Measurements from ENCODE around the gene MRPL12. TPM values are rescaled to one million over a fixed set of nuclear protein-coding genes. Genes with fewer than 3 reads are reported as not detected.

Gene MRPL12
- total and polyA plus RNA-seq, 9 of the 15 experiments (the other 6 are each of a cell fraction or from before 2014, with no cell fraction given): 0.94 to 338 (median 100) TPM

DNA sequence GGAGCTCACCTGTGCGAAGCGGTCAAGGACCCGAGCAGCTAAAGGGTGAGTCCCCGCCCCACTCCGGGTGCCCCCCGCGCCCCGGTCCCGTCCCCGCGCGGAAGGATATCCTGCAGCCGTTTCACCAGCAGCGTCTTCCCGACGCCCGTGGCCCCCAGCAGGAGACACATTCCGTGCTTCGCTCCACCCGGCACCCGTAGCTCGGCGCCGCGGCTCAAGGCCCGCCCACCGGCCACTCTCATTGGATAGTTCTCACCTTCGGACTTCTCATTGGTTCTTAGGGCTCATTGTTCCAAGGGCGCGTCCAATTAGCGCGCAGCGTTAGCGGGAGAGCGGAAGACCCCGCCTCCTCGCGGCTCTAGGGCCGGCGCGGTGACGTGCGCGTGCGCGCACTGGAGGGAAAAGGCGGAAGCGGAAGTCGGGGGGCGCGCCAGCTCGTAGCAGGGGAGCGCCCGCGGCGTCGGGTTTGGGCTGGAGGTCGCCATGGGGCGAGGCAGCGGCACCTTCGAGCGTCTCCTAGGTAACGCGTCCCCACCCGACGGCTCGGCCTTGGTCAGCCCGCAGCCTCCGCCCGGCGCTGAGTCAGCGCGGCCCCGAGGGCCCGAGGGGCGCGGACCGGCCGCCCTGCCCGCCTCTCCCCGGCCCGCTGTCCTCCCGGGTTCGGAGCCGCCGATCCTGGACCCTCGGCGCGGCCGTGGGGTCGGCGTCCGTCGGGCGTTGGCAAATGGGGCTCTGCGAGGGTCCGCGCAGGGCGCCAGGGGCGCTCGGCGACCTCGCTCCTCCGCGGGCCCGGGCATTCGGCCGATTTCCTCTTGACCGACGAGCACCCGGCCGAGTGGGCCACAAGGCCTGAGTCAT lies 19.4 kb upstream of the MRPL12 start, which contains the start of the genes ARL16 and HGS (continued):
- TF ChIP-seq, protein P1, sequence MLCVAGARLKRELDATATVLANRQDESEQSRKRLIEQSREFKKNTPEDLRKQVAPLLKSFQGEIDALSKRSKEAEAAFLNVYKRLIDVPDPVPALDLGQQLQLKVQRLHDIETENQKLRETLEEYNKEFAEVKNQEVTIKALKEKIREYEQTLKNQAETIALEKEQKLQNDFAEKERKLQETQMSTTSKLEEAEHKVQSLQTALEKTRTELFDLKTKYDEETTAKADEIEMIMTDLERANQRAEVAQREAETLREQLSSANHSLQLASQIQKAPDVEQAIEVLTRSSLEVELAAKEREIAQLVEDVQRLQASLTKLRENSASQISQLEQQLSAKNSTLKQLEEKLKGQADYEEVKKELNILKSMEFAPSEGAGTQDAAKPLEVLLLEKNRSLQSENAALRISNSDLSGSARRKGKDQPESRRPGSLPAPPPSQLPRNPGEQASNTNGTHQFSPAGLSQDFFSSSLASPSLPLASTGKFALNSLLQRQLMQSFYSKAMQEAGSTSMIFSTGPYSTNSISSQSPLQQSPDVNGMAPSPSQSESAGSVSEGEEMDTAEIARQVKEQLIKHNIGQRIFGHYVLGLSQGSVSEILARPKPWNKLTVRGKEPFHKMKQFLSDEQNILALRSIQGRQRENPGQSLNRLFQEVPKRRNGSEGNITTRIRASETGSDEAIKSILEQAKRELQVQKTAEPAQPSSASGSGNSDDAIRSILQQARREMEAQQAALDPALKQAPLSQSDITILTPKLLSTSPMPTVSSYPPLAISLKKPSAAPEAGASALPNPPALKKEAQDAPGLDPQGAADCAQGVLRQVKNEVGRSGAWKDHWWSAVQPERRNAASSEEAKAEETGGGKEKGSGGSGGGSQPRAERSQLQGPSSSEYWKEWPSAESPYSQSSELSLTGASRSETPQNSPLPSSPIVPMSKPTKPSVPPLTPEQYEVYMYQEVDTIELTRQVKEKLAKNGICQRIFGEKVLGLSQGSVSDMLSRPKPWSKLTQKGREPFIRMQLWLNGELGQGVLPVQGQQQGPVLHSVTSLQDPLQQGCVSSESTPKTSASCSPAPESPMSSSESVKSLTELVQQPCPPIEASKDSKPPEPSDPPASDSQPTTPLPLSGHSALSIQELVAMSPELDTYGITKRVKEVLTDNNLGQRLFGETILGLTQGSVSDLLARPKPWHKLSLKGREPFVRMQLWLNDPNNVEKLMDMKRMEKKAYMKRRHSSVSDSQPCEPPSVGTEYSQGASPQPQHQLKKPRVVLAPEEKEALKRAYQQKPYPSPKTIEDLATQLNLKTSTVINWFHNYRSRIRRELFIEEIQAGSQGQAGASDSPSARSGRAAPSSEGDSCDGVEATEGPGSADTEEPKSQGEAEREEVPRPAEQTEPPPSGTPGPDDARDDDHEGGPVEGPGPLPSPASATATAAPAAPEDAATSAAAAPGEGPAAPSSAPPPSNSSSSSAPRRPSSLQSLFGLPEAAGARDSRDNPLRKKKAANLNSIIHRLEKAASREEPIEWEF (CRISPR knock-in tag; IDR thresholded peaks at IDR 0.05): no peak
- TF ChIP-seq ZNF695 (CRISPR knock-in tag; IDR thresholded peaks at IDR 0.05): no peak
- TF ChIP-seq MCM7 (IDR thresholded peaks at IDR 0.05): no peak
- TF ChIP-seq MTF1 (CRISPR knock-in tag; IDR thresholded peaks at IDR 0.05; ENCODE audit: borderline replicate concordance): no peak
- TF ChIP-seq NEUROD1 (IDR thresholded peaks at IDR 0.05; ENCODE audit: borderline replicate concordance, low read depth, low read length, partially characterized antibody): peak; percentile 98
- TF ChIP-seq SMC3 (conservative IDR thresholded peaks at IDR 0.05; ENCODE audit: insufficient read depth, low read depth, low read length): no peak
- no peak for TF ChIP-seq KAT8 (IDR thresholded peaks at IDR 0.05; ENCODE audit: low read depth)
- TF ChIP-seq ZFPM2 (CRISPR knock-in tag; IDR thresholded peaks at IDR 0.05): no peak
- TF ChIP-seq, protein P2, sequence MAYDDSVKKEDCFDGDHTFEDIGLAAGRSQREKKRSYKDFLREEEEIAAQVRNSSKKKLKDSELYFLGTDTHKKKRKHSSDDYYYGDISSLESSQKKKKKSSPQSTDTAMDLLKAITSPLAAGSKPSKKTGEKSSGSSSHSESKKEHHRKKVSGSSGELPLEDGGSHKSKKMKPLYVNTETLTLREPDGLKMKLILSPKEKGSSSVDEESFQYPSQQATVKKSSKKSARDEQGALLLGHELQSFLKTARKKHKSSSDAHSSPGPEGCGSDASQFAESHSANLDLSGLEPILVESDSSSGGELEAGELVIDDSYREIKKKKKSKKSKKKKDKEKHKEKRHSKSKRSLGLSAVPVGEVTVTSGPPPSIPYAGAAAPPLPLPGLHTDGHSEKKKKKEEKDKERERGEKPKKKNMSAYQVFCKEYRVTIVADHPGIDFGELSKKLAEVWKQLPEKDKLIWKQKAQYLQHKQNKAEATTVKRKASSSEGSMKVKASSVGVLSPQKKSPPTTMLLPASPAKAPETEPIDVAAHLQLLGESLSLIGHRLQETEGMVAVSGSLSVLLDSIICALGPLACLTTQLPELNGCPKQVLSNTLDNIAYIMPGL (CRISPR knock-in tag; IDR thresholded peaks at IDR 0.05): no peak
- TF ChIP-seq ATF1 (CRISPR knock-in tag; IDR thresholded peaks at IDR 0.05): no peak; the same call in 1 of the 2 replicates
- peak; percentile 91 for TF ChIP-seq ATF1 (tag; IDR thresholded peaks at IDR 0.05)
- TF ChIP-seq MAFK (IDR thresholded peaks at IDR 0.05; ENCODE audit: low read length): no peak
- TF ChIP-seq C11orf30 (IDR thresholded peaks at IDR 0.05; ENCODE audit: low read depth): peak; percentile 88
- TF ChIP-seq ZNF584 (CRISPR knock-in tag; IDR thresholded peaks at IDR 0.05; ENCODE audit: low read depth): no peak
- TF ChIP-seq ZNF24 (IDR thresholded peaks at IDR 0.05): 0 out of 2 replicates have a peak, but pooled peaks have one; percentile 11
- TF ChIP-seq, protein P3, sequence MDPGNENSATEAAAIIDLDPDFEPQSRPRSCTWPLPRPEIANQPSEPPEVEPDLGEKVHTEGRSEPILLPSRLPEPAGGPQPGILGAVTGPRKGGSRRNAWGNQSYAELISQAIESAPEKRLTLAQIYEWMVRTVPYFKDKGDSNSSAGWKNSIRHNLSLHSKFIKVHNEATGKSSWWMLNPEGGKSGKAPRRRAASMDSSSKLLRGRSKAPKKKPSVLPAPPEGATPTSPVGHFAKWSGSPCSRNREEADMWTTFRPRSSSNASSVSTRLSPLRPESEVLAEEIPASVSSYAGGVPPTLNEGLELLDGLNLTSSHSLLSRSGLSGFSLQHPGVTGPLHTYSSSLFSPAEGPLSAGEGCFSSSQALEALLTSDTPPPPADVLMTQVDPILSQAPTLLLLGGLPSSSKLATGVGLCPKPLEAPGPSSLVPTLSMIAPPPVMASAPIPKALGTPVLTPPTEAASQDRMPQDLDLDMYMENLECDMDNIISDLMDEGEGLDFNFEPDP (CRISPR knock-in tag; IDR thresholded peaks at IDR 0.05): no peak
- no peak for TF ChIP-seq PURB (CRISPR knock-in tag; IDR thresholded peaks at IDR 0.05; ENCODE audit: low read depth)
- TF ChIP-seq, protein P4, sequence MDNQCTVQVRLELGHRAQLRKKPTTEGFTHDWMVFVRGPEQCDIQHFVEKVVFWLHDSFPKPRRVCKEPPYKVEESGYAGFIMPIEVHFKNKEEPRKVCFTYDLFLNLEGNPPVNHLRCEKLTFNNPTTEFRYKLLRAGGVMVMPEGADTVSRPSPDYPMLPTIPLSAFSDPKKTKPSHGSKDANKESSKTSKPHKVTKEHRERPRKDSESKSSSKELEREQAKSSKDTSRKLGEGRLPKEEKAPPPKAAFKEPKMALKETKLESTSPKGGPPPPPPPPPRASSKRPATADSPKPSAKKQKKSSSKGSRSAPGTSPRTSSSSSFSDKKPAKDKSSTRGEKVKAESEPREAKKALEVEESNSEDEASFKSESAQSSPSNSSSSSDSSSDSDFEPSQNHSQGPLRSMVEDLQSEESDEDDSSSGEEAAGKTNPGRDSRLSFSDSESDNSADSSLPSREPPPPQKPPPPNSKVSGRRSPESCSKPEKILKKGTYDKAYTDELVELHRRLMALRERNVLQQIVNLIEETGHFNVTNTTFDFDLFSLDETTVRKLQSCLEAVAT (IDR thresholded peaks at IDR 0.05): peak in 1 of 2 experiments; percentile 93; a peak in 2 of 4 replicates
